Panc1 (cell line): ENCODE data around the gene PCBD2.

Experiments used
- POLR2AphosphoS5 ChIP-seq: IDR thresholded peaks from 2 replicates; pipeline ENCODE4 v1.6.1; 2012; ENCODE audit warnings: mild to moderate bottlenecking, low read depth, low read length, moderate library complexity
- SIN3A ChIP-seq: IDR thresholded peaks from 2 replicates; pipeline ENCODE4 v1.6.1; 2012; ENCODE audit warnings: low read depth, mild to moderate bottlenecking, low read length, moderate library complexity, borderline replicate concordance; ENCODE audit not compliant: insufficient read depth
- TF ChIP-seq, protein P1 (sequence below): fragments of 450-650 bp; IDR thresholded peaks from 2 replicates; pipeline ENCODE4 v1.5.1; 2017; ENCODE audit warnings: mild to moderate bottlenecking

DNA sequence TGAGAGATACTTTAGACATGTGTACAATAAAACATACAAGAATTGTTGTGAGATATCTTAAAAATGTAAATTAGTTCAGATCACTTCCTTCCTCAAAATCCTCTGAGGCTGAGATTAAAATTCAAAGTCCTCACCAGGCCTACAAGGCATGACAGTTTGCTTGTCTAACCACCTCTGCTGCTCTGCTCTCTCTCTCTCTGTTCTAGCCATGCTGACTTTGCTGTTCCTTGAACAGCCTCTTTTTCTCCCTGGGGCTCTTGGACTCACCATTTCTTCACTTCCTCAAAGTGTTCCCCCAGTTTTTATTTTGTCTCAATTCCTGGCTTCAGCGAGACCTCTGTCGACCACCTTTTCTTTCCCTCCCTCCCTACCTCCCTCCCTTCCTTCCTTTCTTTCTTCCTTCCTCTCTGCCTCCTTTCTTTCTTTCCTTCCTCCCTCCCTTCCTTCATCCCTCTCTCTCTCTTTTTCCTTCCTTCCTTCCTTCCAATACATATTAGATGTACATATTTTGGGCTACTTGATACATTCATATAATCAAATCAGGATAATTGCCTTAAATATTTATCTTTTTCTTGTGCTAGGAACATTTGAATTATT lies 89.7 kb downstream of the PCBD2 start:
- TF ChIP-seq, protein P1, sequence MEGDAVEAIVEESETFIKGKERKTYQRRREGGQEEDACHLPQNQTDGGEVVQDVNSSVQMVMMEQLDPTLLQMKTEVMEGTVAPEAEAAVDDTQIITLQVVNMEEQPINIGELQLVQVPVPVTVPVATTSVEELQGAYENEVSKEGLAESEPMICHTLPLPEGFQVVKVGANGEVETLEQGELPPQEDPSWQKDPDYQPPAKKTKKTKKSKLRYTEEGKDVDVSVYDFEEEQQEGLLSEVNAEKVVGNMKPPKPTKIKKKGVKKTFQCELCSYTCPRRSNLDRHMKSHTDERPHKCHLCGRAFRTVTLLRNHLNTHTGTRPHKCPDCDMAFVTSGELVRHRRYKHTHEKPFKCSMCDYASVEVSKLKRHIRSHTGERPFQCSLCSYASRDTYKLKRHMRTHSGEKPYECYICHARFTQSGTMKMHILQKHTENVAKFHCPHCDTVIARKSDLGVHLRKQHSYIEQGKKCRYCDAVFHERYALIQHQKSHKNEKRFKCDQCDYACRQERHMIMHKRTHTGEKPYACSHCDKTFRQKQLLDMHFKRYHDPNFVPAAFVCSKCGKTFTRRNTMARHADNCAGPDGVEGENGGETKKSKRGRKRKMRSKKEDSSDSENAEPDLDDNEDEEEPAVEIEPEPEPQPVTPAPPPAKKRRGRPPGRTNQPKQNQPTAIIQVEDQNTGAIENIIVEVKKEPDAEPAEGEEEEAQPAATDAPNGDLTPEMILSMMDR, result no peak
- TF ChIP-seq SIN3A, result no peak
- TF ChIP-seq POLR2AphosphoS5, result no peak
